GM19351 (cell line): ENCODE measurements around the gene TTC39C.
"Not testable (repeated sequence)": the region's sequence is repeated elsewhere in the genome, so short reads cannot be mapped to it uniquely, and the experiment has no call there.

Experiments
- ATAC-seq: cut with Tn5 transposase; IDR thresholded peaks from one replicate; pipeline ENCODE4 v1.9.1; 2021; ENCODE audit warnings: mild to moderate bottlenecking, moderate library complexity; ENCODE audit not compliant: unreplicated experiment

TTC39C gene

DNA sequence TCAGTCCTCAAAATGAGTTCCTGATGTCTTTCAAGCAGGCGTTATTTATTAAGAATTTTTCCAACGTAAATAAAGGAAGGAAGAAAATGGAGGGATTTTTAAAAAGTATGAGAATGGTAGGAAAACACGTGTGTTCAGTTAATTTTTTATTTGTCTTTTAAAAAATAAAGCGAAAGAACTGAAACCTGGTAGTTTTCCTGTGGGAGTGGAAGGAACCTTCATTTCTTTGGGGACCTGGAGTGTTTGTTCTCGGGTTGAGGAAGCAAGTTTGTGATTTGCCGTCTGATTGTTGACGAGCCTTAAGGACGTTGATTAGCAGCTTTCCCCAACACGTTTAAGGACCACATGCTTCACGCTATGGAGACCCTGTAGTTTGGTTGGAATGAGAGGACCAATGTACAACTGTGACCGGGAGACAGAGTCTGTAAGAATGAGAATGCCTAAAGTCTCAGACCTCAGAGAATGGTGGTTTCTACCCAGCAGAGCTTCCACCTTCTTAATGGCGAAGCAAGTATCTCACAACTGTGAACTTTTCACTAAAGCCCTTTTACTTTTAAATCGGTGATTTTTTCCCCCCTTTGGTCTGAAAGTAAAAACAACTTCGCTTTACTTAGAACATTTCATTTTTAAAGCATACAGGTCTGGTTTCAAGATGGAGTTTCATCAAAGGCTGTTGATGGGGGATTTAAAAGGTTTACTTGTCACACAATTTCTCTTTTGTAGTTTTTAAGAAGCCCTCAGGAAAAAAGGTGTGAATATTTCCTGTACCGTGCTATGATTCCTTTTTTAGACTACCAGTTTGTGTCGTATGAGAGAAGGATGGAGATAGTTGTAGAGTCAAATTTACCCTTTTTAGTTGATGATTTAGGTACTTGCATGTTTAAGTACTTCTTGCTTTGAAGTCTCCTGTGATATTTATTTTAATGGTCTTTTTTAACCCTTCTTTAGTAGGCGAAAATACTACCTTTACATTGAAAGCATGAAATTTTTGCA lies 1.4 kb downstream of the TTC39C start:
- ATAC-seq, result no peak

DNA sequence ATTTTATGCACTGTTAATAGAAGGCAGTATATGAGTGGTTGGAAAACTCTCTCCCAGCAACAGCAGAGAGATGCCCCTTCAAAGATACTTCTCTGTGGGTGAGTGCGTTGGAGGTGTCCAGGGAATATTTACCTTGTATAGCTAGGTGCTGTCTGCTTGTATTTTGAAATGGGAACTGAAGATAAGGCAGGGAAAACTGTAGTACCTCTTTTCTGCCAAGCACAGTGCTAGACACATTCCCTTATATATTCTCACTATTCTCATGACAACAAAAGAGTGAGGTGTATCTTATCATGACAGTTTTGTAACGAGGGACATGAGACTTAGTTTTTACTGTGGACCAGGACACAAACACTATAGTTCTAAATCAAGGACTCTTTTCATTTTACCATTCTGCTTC lies 2.1 kb downstream of the TTC39C start:
- no peak for ATAC-seq

DNA sequence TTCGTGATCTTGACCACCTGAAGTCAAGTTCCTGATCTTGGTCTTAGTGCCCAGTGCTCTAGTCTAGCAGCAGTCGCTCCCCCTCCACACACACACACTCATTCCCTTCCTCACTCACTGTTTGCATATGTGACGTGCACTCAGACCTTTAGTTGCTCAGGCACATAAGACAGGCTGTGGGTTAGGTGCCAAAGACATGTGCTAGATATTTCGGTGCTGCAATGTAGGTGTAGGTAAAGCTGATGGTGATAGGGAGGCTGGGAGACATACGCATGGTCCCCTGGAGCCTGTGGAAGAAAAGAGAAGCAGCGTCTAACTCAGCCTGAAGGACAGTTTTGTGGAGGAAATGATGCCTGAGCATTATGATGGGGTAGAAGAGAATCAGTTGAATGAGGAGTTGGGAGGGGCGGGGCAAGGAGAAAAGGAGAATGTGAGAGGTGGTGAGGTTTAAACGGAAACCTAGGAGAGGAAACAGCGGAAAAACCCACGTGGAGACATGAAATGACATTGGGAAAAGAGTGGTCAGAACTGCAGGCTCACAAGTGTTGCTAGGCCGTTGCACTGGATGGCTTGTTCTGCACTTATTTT lies 3.8 kb downstream of the TTC39C start:
- no peak for ATAC-seq

DNA sequence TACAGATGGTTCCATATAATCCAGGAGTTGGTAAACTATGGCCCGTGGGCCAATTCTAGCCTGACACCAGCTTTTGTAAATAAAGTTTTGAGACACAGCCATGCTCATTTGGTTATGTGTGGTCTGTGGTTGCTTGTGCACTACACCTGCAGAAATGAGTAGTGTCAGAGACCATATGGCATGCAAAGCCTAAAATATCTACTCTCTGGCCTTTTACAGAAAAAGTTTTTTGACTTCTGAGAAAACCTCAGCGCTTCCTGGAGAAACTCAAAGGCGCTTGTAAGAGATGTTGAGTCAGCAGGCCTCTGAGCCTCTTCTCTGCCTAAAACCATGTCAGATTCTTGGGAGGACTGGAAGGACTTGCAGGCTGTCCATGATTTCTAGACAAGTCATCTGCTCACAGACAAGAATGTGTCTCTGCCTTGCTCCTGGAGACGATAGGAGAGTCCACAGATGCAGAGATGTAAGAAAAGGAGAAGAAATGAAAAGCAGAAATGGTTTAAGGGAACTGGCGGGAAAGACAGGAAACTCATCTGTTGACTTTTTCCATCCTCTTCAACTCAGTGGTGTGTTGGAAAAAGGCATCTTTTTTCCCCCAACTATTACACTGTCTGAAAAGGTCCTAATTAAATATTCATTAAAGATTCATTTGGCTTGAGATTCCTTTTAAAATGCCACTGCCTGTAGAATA lies 5.2 kb downstream of the TTC39C start:
- peak; percentile 83 for ATAC-seq

DNA sequence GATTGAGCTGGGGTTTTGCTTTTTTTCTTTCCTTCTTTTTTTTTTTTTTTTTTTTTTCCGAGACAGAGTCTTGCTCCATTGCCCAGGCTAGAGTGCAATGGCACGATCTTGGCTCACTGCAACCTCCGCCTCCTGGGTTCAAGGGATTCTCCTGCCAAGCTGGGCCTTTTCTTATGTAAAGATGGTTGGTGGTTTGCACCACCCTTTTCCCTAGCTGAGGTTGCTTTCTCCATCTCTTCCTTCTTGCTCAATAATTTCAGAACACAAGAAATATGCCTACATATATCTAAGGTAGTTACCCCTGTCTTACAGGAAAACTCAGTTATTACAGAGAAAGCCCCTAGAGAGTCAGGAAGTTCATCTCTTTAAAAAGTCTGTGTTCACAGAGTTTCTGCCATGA lies 7.0 kb downstream of the TTC39C start:
- no peak for ATAC-seq

DNA sequence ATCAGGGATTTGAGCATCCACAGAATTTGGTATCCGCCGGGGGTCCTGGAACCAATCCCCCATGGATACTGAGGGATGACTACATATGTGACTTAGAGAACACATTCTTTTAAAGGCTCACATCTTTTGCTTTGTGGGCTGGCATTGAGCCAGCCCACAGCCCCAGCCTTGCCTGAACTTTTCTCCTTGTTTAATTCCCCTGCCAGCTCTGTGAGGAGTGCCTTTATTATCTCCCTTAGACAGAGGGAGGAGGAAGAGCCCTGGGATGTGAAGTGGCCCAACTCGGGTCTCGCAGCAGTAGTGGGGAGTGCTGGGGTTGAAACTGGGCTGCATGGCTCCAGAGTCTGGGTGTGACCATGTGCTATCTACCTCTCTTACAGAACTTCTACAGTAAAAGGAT lies 7.6 kb downstream of the TTC39C start:
- no peak for ATAC-seq

DNA sequence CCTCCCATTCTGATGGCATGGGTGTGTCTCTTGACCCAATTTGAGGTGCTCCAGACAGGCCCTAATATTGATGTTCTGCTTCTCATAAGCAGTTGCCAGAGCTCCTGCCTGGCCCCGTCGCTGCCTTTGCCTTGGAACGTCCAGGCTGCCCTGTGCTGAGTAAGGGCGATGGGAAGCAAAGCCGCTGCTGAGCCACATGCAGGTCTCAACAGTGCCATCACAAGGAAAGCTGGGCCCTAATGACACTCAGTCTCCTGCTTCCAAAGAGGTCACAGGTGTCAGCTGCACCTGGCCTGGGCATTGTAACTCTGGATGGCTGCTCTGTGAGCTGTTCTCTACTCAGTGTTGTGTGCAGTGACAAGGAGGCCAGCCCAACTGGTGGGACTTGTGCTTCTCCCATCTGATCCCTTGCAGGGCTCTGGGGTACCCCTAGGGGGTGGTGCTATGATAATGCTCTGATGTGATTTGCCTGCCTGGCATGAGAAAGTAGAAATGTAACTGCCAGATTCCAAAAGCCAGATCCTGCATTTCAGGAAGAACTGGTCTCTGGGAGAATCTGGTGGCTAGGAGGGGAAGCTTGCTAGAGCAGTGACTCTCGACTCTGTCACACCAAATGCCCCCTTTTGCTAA lies 8.7 kb downstream of the TTC39C start:
- ATAC-seq, result no peak

DNA sequence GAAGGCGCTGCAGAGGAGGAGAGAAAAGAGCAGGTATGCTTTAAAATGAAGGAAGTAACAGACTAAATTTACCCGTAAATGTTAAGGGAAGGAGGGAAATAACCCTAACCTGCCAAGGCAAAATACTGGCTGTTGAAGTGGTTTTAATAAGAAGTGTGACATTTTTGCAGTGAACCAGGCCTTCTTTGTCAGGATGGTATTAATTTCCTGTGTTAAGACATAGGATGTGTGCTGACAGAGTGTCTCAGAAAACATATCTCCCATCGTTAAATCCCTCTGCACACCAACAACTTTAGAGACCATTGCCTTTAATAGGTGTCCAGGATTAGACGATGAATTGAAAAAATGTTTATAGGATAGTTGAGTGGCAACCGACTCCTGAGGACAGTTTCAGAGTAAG lies 9.9 kb downstream of the TTC39C start:
- no peak for ATAC-seq

DNA sequence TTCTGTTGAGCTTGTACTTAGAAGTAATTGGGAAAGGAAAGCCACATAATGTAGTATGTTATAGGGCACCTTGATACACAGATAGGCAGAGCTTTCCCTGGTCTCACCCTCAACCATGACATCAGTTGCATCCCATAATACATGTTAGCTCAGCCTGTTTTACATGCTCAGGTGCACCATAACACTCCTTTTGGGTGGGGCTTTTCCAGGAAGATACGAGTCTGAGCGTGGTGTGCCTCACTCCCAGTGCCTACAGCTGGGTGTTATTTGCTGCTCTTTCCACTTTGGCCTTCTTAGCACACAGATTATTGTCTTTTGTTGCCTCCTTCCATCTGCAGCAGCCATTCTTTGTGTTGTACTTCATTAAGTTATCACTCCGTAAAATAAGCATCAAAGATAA lies 11.9 kb downstream of the TTC39C start:
- no peak for ATAC-seq

DNA sequence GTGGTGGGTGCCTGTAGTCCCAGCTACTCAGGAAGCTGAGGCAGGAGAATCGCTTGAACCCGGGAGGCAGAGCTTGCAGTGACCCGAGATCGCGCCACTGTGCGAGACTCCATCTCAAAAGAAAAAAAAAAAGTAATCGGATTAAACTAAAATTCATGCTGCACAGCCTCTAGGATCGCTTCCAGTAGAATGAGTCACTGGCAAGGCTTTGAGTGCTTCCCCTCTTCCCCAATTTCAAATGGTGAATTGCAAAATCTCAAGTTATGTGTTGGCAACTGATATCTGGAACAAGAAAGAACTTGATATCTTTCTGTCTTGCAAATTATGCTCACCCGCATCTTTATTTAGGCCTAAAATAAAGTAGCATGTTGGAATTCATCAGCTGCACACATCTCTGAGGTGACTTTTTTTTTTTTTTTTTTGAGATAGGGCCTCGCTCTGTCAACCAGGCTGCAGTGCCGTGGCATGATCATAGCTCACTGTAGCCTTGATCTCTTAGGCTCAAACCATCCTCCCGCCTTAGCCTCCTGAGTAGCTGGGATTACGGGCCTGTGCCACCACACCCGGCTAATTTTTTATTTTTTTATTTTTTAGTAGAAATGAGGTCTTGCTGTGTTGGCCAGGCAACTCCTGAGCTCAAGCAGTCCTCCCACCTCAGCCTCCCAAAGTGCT lies 12.7 kb downstream of the TTC39C start:
- no peak for ATAC-seq

DNA sequence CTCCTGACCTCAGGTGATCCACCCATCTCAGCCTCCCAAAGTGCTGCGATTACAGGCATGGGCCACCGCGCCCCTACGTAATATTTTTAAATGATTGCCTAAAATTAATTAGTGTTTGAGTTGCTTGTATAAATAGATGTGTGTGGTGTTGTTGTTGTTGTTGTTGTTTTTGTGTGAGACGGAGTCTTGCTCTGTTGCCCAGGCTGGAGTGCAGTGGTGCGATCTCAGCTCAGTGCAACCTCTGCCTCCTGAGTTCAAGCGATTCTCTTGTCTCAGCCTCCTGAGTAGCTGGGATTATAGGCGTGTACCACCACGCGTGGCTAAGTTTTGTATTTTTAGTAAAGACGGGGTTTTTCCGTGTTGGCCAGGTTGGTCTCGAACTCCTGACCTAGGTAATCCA lies 14.4 kb downstream of the TTC39C start:
- ATAC-seq, result not testable (repeated sequence)

DNA sequence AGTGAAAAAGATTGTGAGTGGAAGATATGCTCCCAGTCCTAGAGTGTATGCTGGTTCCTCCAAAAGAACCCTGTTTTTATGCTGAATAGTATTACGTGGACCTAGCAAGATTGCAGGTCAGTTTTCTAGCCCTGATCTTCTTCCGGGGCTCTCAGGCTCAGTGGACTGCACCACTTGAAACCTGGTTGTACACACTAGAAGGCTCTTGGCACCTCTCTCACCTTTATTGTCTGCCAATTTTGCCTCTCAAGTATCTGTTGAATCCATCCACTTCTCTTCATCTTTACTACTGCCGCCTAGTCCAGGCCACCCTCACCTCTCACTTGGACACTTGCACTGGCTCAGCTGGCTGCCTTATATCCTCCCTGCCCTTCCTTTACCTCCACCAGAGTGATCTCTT lies 16.8 kb downstream of the TTC39C start:
- ATAC-seq, result no peak

DNA sequence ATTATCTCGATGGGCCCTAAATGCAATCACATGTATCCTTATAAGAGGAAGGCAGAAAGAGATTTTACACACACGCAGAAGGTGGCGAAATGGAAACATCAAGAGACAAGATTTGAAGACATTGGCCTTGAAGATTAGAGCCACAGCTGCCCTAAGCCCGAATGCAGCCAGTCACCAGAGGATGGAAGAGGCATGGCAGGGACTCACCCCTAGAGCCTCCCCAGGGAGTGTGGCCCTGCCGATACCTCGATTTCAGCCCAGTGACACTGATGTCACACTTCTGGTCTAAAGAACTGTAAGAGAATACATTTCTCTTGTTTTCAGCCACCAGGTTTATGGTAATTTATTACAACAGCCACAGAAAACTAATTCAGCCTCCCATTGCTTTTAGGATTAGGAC lies 17.4 kb downstream of the TTC39C start:
- ATAC-seq, result peak; percentile 86

DNA sequence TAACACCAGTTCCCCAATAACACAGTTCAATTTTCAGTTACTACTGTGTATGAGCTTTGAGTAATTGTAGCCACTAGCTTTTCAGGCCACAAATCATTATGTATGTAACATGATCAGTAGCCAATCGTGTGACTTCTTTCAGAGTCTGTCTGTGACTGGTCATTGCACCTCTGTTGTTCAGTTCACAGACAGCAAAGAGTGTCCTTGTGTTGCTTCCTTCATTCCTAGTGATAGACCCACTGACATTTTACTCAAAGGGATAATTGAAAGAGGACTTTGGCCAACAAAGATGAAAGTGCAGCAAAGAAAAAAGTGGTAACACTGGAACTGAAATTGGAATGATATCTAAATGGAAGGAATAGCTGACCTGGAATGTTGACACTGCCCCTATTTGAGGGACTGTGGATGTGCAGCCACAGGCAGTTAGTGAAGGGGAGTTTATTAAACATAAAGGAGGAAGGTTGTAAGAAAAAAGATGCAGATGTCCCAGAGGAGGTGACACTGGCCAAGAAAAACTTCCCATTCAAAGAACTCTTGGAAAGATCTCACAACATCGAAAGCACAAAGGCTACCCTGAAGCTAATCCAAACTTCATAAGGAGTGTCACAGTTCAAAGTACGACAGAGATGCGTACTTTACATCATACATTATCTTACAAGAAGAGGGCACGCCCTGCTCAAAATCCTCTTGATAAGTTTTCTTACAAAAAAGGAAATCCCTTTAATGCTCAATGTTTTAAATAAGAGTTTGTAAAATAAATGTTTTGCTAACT lies 19.3 kb downstream of the TTC39C start:
- ATAC-seq, result no peak

DNA sequence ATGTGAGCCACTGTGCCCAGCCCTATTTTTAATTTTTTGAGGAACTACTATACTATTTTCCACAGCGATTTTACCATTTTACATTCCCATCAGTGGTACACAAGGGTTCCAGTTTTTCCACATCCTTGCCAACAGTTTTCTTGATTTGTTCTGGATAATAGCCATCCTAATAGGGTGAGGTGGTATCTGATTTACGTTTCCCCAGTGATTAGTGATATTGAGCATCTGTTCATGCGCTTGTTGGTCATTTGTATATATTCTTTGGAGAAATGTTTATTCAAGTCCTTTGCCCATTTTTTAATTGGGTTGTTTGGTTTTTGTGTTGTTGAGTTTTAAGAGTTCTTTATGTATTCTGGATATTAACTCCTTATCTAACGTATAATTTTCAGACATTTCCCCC lies 20.8 kb downstream of the TTC39C start:
- no peak for ATAC-seq

DNA sequence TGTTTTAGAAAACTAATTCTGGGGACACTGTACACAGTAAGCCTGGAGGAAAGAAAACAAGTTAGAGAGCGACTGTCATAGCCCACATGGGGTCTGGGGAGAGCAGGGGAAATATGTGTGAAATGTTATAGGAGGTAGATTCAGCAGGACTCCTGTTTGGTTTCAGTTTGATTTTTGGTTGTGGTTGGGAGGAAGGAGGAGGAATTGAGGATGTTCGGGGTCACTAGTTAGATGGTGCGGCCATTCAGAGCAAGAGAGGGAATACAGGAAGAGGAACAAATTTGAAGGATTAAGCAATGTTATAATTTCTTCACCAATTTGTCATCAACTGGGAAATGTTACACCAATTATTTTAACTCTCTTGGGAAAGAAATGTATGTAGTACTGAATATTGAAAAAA lies 25.1 kb downstream of the TTC39C start:
- ATAC-seq, result no peak

DNA sequence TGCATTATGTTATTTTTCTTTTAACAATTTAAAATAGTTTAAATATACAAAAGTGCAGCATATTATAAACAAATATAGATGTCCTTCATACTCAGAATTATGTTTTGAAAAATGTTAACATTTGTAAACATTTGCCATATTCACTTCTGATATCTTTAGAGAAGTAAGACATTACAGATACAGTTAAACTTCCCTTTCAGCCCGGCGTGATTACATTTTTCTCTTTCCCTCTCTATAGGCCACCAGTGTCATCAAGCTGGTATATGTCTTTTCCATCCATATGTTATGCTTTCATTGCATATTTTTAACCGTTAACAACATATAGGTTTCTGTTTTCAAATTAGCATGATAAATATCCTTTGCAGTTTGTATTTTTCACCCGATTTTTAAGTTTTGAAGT lies 27.1 kb downstream of the TTC39C start:
- no peak for ATAC-seq

DNA sequence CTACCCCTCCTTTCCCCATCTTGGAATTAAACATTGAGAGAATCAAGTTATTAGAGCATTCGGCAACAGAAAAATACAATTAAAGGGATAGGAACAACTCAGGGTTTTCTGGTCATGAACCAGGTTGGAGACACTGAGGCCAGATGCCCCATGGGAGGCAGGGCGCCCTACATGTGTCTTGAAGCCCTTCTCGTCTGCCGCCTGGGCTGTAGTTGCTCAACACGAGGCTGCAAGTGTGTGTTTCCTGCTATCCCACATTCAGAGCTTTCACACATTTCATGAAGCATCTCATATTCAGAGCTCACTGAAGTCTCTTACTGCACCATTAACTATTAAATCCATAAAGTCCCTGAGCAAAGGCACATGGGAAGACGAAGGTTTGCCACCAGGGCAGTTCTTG lies 28.8 kb downstream of the TTC39C start:
- no peak for ATAC-seq

DNA sequence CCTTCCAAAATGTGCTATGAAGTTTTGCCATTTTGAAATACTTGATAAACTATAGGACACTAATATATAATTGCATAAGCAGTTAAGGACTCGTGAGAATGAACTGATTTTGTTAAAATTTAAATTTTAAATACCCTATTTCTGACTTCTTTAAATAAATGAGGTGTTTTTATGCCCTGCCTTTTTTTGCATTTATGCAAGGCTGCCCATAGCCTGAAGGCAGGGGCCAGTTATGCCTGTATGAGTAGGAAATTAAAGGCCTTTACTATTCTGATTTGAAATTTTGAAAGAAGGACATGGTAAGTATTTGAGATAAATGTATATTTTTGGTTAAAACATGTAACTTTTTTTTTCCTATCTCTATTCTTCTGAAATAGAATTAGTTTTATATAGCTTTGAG lies 33.7 kb downstream of the TTC39C start:
- no peak for ATAC-seq

DNA sequence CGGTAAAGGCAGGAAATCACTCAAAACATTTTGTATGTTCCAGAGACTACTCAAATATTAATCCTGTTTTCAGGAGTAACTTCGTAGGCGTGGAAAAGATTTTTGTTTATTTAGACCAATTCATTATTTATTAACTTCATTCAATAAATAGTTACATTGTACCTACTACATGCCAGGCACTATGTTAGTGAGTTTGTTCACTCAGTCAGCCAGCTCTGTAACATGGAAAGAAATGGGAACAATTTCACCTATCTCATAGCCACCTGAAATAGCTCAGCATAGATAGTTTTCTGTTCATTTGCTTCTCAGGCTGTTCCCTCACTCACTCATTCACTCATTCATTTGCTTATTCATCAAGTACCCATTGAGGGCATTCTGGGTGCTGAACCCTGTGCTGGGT lies 34.6 kb downstream of the TTC39C start:
- no peak for ATAC-seq
